ENCODE results near the gene RNF157.

GRCh38 chr17:76122431-76123190 is 117.7 kb downstream of the RNF157 start:
- TF ChIP-seq EP300 (IDR thresholded peaks at IDR 0.05) (no peak), POLR2AphosphoS5 (IDR thresholded peaks at IDR 0.05) (no peak), CTCF (IDR thresholded peaks at IDR 0.05) (no peak)
